ENCODE results near the gene FHAD1.
"Not testable (repeated sequence)": the region's sequence is repeated elsewhere in the genome, so short reads cannot be mapped to it uniquely, and the experiment has no call there.

FHAD1 gene

DNA sequence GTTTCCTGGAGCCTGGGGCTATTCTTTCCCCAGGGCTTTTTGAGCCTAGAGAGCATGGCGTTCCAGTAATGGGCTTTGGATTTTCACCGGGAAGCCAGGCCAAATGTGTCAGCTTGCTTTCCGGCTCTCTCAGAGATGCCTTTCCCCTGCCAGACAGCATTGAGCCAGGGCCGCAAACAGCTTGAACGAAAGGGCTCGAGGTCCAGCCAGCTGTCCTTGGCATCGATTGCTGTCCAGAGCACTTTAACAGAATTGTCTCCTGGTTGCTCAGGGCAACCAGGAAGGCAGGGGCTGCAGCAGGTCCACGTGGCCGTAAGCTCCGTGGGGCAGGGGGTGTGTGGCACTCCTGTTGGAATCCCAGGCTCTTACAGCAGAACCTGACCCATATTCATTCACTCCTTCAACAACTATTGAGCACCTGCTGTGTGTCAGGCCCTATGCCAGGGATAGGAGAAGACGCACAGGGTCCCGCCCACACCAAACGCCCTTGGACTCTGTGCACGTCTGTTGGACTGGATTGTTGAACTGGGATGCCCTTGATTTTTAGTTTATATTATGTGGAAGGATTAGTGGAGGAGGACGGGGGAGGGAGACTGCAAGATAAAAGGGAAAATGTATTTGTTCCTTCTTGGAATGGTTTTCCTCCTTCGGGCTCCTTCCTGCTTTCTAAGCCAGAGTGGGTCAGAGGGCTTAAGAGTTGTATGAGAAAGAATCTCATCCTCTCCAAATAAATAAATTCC lies 123.9 kb downstream of the FHAD1 start:
- ChIA-PET CTCF (interaction anchor here (1.2 kb wide), 1 partner anchor 48 kb away, joined by 3 read pairs; no protein-coding TSS in a partner anchor), POLR2A (ENCODE audit: low non-redundant PET) (no interaction called here)
- H3K27ac ChIP-seq = no peak overlapping the region
- no peak for DNase-seq (ENCODE audit: low spot score)
- TF ChIP-seq, protein P1, sequence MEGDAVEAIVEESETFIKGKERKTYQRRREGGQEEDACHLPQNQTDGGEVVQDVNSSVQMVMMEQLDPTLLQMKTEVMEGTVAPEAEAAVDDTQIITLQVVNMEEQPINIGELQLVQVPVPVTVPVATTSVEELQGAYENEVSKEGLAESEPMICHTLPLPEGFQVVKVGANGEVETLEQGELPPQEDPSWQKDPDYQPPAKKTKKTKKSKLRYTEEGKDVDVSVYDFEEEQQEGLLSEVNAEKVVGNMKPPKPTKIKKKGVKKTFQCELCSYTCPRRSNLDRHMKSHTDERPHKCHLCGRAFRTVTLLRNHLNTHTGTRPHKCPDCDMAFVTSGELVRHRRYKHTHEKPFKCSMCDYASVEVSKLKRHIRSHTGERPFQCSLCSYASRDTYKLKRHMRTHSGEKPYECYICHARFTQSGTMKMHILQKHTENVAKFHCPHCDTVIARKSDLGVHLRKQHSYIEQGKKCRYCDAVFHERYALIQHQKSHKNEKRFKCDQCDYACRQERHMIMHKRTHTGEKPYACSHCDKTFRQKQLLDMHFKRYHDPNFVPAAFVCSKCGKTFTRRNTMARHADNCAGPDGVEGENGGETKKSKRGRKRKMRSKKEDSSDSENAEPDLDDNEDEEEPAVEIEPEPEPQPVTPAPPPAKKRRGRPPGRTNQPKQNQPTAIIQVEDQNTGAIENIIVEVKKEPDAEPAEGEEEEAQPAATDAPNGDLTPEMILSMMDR (conservative IDR thresholded peaks at IDR 0.05; ENCODE audit: low read depth) = no peak

DNA sequence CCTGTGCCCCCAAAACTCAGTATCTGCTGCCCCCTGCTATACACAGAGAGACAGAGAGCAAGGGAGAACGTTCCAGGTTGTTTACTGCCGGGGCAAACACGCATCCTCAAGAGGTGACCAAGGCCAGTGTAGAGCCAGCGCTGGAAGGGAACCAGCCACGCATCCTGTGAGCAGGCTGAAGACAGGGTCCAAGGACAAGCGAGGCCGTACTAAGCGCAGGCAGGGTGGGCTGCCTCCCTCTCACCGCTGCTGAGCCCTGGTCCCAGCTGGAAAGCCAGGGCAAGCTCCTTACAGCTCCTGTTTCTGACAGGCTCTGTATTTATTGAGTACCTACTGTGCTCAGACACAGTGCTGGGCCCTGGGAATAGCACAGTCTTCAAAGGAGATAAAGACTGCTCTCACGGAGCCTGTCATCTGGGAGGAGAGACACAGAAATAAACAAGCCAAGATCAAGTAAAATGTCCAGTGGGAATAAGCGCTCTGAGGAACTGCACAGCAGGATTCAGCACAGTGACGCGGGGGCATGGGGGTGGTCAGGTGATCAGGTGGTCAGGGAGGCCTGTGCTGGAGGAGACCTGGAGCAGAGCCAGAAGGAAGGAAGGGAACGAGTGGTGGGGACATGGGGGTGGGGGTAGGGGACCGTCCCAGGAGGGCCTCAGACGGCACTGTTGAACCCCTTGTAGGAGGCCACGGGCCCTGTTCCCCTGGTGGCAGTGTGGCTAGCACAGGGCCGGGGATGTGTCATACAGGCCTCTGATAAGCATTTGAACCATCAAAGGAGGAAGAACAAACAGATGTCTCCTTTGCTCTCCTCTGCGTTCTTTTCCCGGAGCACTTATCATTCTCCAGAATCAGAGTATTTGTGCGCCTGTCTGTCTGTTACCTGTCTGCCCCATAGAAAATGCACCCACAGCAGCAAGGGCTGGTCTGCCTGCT lies 124.9 kb downstream of the FHAD1 start:
- TF ChIP-seq, protein P1 (conservative IDR thresholded peaks at IDR 0.05; ENCODE audit: low read depth) = no peak
- no peak overlapping the region for H3K27ac ChIP-seq
- no peak for DNase-seq (ENCODE audit: low spot score)
- ChIA-PET POLR2A (ENCODE audit: low non-redundant PET) (no interaction called here), CTCF (no interaction called here)

DNA sequence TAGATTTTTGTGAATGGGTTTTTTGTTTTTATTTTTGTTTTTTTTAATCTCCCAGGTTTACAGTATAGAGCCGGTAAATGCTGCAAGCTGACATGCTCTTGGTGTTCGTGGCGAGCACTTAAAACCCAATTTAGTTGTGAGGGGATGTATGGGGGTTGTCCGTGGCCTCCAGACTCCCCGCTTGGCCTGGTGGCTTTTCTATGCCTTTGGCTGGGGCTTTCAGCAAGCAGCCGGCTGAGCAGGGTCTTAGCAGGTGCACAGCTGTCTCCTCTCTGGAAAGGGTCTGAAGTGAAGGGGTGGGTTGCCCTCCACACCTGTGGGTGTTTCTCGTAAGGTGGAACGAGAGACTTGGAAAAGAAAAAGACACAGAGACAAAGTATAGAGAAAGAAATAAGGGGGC lies 131.7 kb downstream of the FHAD1 start:
- CTCF ChIA-PET = no interaction called here
- no peak for DNase-seq (ENCODE audit: low spot score)
- TF ChIP-seq, protein P1 (conservative IDR thresholded peaks at IDR 0.05; ENCODE audit: low read depth) = no peak
- no peak overlapping the region for H3K27ac ChIP-seq
- POLR2A ChIA-PET (ENCODE audit: low non-redundant PET) = no interaction called here

DNA sequence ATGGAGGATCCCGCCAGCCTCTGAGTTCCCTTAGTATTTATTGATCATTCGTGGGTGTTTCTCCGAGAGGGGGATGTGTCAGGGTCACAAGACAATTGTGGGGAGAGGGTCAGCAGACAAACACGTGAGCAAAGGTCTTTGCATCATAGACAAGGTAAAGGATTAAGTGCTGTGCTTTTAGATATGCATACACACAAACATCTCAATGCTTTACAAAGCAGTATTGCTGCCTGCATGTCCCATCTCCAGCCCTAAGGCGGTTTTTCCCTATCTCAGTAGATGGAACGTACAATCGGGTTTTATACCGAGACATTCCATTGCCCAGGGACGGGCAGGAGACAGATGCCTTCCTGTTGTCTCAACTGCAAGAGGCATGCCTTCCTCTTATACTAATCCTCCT lies 132.1 kb downstream of the FHAD1 start:
- CTCF ChIA-PET; H3K27ac ChIP-seq; DNase-seq (ENCODE audit: low spot score); POLR2A ChIA-PET (ENCODE audit: low non-redundant PET): not testable (repeated sequence)

DNA sequence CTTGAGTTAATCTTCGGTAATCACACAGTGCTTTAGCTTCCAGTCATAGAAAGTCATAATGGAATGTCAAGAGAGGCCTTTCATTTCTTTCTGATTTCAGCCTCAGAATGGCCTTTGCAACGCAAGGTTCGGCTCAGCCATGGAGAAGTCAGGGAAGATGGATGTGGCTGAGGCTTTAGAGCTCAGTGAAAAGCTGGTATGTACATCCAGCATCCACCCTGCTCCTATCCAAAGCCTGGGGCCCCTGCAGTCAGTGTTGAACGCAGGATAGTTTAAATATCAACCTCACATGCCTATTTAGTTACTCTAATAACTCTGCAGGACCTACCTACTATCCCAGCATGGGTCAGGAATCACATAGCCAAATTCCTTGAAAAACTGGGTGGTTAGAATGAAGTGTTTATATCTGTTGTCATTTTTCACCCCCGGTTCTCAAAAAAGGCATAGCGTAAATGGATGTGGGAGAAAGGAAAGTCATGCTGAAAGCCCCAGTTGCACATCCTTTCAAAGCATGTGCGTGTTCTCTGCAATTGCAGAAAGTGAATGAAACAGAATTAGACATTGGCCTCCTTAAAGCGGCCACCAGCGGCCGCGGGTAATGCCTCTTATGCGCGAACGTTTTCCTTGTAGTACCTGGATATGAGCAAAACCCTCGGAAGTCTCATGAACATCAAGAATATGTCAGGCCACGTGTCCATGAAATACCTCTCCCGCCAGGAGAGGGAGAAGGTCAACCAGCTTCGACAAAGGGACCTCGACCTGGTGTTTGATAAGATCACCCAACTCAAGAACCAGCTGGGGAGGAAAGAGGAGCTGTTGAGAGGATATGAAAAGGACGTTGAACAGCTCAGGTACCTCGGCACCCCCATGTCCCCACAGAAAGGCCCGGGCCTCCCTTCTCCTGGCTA lies 133.8 kb downstream of the FHAD1 start:
- ChIA-PET CTCF (no interaction called here), POLR2A (ENCODE audit: low non-redundant PET) (no interaction called here)
- TF ChIP-seq, protein P1 (conservative IDR thresholded peaks at IDR 0.05; ENCODE audit: low read depth) = no peak
- H3K27ac ChIP-seq = no peak overlapping the region
- no peak for DNase-seq (ENCODE audit: low spot score)

DNA sequence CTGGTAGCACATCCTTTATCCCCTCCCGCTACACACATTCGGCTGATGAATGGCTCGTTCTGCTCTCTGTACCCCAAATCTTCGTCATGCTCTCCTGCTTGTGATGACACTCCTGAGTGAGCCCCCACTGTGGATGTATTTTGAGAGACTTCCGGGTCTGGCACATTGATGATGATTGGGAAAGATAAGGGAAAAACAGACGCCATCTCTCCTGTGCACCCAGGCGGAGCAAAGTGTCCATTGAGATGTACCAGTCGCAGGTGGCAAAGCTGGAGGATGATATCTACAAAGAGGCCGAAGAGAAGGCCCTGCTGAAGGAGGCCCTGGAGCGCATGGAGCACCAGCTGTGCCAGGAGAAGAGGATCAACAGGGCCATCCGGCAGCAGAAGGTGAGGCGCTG lies 134.8 kb downstream of the FHAD1 start:
- TF ChIP-seq, protein P1 (conservative IDR thresholded peaks at IDR 0.05; ENCODE audit: low read depth) = no peak
- POLR2A ChIA-PET (ENCODE audit: low non-redundant PET) = no interaction called here
- H3K27ac ChIP-seq = no peak overlapping the region
- DNase-seq (ENCODE audit: low spot score) = no peak
- CTCF ChIA-PET = no interaction called here

All from RWPE1 (cell line).